Activated gamma-delta T cell (primary cell): Measurements from ENCODE around the gene HAUS5.

ENCODE experiments used
- DNase-seq: peaks from one replicate; lab custom pipeline; 2025; lab: John Stamatoyannopoulos, UW

The HAUS5 gene

DNA sequence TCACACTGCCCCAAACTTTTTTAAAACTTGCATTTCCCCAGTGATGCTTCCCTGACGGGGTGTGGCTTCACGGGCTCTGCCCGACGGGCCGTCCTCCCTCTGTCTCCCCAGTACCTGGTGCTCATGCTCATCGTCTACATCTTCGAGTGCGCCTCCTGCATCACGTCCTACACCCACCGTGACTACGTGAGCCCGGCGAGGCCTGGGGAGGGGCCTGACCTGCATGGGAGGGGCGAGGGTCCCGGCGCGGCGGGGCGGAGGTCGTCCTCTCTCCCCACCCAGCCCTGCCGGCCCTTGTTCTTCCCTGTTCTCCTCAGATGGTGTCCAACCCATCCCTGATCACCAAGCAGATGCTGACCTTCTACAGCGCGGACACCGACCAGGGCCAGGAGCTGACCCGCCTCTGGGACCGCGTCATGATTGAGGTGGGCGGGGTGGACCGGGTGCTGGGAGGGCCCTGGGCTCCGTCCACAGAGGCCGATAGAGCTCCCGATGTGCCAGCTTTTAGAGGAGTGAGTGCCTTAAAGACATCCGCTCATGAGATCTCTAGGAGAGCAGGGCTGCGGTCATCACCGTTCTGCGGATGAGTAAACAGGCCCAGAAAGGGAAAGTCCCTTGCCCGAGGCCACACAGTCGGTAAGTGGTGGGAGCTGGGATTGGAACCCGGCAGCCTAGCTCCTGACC, 60.7 kb downstream of the HAUS5 start:
- no peak for DNase-seq
